Smooth muscle cell of the coronary artery (primary cell): ENCODE data around the gene NOSTRIN. TPM values are rescaled to one million over a fixed set of nuclear protein-coding genes. Genes with fewer than 3 reads are reported as not detected.

ENCODE experiments used
- total RNA-seq: library from RNA; depleted of rRNA; stranded (reverse); fragments of >200 nt; gene quantifications from 2 replicates; pipeline ENCODE4 v1.2.3, GENCODE V29; 2014; ENCODE audit warnings: low replicate concordance

Gene NOSTRIN
- total RNA-seq, result 0.08 and 0.23 TPM in 2 replicates

DNA sequence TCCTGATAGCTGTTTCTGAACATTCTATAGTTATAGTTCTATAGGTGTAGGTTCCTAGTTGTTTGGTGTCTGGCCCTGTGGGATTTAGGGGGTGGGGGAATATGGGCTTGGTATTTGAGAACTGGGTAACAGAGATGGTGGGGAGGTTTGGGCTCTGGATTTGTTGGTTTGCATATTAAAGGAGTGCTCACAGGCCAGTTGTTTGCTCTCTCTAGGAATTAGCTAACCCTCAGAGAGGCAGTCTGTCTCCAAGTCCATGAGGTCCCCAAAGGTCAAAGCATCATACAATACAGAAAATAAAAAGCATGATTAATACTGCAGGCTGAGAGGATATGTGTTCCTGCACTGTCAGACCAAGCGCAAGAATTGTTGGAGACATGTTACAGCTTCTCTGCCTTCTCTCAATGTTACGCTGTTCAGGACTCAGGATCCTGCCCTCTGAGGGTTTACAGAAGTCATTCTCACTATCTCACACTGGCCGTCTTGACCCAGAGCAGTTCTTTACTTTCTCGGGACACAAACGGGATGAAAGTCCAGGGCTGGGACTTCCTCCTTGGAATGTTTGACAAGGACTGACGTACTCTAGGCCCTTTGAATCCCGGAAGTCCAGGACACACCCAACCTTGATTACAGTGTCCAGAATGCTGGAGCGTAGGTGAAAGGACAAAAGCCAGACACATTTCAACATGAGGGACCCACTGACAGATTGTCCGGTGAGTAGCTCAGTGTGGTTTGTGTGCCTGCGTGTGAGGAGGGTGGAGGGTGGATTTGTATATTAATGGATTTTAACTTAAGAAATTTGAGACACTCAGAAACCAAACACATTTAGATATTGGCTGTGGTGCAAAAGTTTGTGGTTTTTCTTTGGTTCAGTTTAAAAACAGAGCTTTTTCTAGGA, at the start of gene NOSTRIN:
NOSTRIN (plus strand) TSS at position 677 of the 898 bp plus-strand sequence; CDS start at position 687, 10 bp downstream.

DNA sequence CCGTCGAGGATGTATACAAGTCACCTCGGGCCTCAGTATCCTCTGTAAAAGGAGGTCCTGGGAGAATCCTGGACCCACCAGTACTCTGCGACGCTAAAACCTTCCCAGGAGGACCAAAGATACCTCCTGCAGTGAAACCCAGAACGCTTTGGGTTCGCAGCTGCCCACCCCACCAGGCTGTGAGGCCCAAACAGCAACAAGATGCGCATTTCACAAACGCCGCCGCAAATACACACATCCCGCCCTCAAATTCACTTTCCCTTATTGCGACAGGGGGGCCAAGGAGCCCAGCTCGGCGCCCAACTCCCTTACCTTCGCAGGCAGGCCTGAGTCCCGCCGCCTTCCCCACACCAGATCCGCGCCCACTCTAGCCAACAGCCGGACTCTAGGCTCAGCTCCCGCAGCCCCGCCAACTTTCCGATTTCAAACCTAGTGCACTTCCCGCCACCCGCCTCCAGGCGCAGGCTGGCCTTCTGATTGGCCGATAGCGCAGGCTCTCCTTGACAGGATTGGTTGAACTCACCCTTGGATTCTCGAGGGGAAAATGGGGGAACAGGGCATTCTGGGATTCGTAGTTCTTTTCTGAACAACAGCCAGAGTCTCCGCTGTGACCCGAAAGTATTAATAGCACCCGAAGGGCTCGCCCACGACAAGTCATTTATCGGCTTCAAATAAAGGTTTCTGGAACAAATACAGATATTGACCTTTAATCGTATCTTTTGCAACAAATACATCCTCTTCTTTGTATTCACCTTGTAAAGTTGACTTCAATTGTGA, 87.8 kb downstream of the NOSTRIN start, which contains the start of gene SPC25:
SPC25 (minus strand) TSS at position 425 of the 777 bp plus-strand sequence. CDS start 911 bp downstream, outside the sequence.

GRCh38 chr2:168901003-168901402, 98.6 kb downstream of the NOSTRIN start, which contains the start of gene G6PC2:
Gene G6PC2, plus strand, starts transcription at chr2:168901291. Its CDS starts 41 bp downstream, at chr2:168901332.

Other genes with a start within 250 kb of the NOSTRIN start
- gene SPC25, start 87.8 kb downstream of the NOSTRIN start, total RNA-seq, result 0.98 TPM in 1 of 2 replicates, not detected in the other
- gene G6PC2, start 98.7 kb downstream of the NOSTRIN start, total RNA-seq, result not detected in 2 replicates
- gene ABCB11, start 228.7 kb downstream of the NOSTRIN start, total RNA-seq, result not detected in 2 replicates